ENCODE measurements around the gene ATP10A. TPM values are rescaled to one million over a fixed set of nuclear protein-coding genes. Genes with fewer than 3 reads are reported as not detected.

ATP10A gene
- total RNA-seq, 1 experiment from 2014 or later = not detected

DNA sequence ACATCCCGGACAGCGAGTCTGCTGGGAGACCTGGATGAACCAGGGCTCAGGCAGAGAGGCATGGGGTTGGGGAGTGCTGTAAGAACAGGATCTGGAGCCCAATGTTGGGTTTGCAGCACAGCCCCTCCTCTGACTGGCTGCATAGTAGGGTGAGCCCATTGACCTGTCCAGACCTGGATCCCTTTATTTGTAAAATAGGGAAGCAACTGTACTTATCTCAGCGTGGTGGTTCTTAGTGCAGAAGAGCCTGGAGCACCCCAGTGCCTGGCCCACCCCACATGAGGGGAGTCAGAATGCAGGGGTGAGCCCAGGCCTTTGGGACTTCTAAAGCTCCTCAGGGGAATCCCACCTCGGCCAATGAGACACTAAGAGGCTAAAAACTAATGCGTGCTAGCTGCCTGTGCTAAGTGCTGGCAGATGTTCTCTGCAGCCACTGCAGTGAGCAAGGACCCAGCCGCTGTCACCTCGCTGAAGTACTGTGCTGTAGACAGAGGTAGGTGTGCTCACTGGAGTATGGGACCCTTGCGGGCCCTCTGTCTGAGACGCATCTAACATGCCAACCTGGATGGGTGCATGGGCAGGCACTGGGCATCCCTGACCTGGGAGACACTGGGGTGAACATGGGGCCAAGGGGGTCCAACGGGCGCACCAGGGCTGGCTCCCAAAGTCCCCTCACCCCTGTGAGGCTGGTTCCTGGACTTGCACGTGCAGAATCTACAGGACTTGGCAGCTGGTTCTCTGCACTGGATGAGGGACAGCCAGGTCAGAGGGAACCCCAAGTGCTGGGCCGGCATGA, 95.6 kb downstream of the ATP10A start:
- H3K4me3 Mint-ChIP-seq (ENCODE audit: unreplicated experiment) = no peak overlapping the region
- CTCF ChIA-PET = no interaction called here
- TF ChIP-seq, protein P1, sequence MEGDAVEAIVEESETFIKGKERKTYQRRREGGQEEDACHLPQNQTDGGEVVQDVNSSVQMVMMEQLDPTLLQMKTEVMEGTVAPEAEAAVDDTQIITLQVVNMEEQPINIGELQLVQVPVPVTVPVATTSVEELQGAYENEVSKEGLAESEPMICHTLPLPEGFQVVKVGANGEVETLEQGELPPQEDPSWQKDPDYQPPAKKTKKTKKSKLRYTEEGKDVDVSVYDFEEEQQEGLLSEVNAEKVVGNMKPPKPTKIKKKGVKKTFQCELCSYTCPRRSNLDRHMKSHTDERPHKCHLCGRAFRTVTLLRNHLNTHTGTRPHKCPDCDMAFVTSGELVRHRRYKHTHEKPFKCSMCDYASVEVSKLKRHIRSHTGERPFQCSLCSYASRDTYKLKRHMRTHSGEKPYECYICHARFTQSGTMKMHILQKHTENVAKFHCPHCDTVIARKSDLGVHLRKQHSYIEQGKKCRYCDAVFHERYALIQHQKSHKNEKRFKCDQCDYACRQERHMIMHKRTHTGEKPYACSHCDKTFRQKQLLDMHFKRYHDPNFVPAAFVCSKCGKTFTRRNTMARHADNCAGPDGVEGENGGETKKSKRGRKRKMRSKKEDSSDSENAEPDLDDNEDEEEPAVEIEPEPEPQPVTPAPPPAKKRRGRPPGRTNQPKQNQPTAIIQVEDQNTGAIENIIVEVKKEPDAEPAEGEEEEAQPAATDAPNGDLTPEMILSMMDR (IDR thresholded peaks at IDR 0.05; ENCODE audit: insufficient read depth in 1 of 2, low read depth in 1 of 2, low read length in 1 of 2, severe bottlenecking in 1 of 2, unreplicated experiment in 1 of 2) = no peak
- H3K27me3 ChIP-seq (replicated peaks; ENCODE audit: control insufficient read depth, insufficient read depth, low read length) = no peaks in the 10 kb centered on the region
- POLR2A ChIA-PET = no interaction called here
- H3K9me3 ChIP-seq = no peaks in the 10 kb centered on the region; the same call in 1 of the 2 replicates
- peaks cover 13% of the 10 kb centered on the region for H3K4me1 Mint-ChIP-seq (ENCODE audit: low read depth, unreplicated experiment)
- no peaks in the 10 kb centered on the region for H3K36me3 ChIP-seq (ENCODE audit: control insufficient read depth, insufficient read depth, low read length)
- intact Hi-C loops (cut with micrococcal nuclease; ENCODE audit: unreplicated experiment) = no loop called here
- H3K27me3 Mint-ChIP-seq (ENCODE audit: insufficient read depth, unreplicated experiment) = no peaks in the 10 kb centered on the region
- DNase-seq = peak in 1 of 2 experiments; percentile 10
- H3K9me3 Mint-ChIP-seq (ENCODE audit: unreplicated experiment) = no peaks in the 10 kb centered on the region
- no TSS peak for BruUV-seq (replicated peaks)
- no peak overlapping the region for H3K4me3 ChIP-seq (ENCODE audit: low read depth, low read length)
- H3K4me1 ChIP-seq = no peaks in the 10 kb centered on the region
- no peak overlapping the region for H3K27ac Mint-ChIP-seq (ENCODE audit: unreplicated experiment)
- no peaks in the 10 kb centered on the region for H3K36me3 Mint-ChIP-seq (ENCODE audit: insufficient read depth, unreplicated experiment)

DNA sequence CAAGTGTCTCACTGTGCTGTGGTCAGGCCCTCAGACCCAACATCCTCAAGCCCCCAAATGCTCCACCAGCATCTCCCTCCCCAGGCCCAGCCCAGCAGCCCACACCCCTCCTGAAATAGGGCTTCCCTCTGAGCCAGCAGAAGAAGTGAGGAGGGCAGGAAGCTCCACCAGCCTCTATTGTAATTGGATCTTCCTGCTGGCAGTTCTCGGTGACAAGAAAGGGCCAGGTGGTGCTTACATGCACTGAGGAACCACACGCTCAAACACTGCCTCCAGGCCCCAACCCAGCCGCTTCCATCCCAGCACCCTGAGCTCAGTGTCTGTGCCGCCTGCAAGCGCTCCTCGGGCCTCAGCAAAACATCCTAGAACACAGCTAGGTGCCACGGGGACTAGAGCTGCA, 96.7 kb downstream of the ATP10A start:
- no TSS peak for BruUV-seq (replicated peaks)
- Mint-ChIP-seq H3K27ac (ENCODE audit: unreplicated experiment) (no peak overlapping the region), H3K36me3 (ENCODE audit: insufficient read depth, unreplicated experiment) (no peaks in the 10 kb centered on the region), H3K4me1 (ENCODE audit: low read depth, unreplicated experiment) (peaks cover 12% of the 10 kb centered on the region), H3K27me3 (ENCODE audit: insufficient read depth, unreplicated experiment) (no peaks in the 10 kb centered on the region), H3K4me3 (ENCODE audit: unreplicated experiment) (no peak overlapping the region), H3K9me3 (ENCODE audit: unreplicated experiment) (no peaks in the 10 kb centered on the region)
- H3K4me3 ChIP-seq (ENCODE audit: low read depth, low read length) = no peak overlapping the region
- intact Hi-C loops (cut with micrococcal nuclease; ENCODE audit: unreplicated experiment) = no loop called here
- ChIA-PET CTCF (no interaction called here), POLR2A (no interaction called here)
- DNase-seq = no peak
- H3K9me3 ChIP-seq = no peaks in the 10 kb centered on the region; the same call in 1 of the 2 replicates
- TF ChIP-seq, protein P1 (IDR thresholded peaks at IDR 0.05; ENCODE audit: insufficient read depth in 1 of 2, low read depth in 1 of 2, low read length in 1 of 2, severe bottlenecking in 1 of 2, unreplicated experiment in 1 of 2) = no peak
- no peaks in the 10 kb centered on the region for H3K4me1 ChIP-seq
- no peaks in the 10 kb centered on the region for H3K27me3 ChIP-seq (replicated peaks; ENCODE audit: control insufficient read depth, insufficient read depth, low read length)
- H3K36me3 ChIP-seq (ENCODE audit: control insufficient read depth, insufficient read depth, low read length) = no peaks in the 10 kb centered on the region

DNA sequence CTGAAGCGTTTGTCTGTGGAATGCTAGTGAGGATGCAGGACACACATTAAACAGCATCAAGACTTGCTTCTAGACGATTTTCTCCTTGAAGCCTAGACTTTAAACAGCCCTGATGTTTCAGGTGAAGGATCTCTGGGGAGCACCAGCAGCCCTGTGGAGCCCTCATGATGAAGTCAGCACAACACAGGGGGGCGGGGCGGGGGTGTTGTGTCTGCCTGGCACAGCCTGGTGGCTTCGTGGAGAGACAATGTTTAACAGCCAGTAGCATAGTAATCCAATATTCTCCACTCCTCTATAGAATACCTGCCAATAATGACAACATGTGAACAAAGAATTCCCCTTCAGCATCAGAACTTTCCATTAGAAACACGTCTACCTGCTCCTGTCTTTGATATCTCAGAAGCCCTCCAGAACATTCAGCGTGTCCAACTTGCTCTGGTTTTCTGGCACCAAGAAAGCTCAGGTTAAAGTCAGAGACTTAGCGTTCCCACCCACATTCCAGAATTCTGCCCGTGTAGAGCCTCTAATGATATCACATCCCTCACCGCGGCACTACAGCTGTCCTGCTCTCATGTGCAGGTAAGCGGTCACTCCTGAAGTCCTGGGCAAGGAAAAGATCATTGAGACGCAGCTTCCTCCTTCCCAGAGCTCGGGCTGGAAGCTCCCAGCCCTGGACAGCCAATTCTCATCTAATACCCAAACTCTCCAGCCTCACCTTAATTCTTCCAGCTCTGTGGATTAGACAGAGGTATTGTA, 98.0 kb downstream of the ATP10A start:
- Histone ChIP-seq H3K4me1 (no peaks in the 10 kb centered on the region), H3K36me3 (ENCODE audit: control insufficient read depth, insufficient read depth, low read length) (no peaks in the 10 kb centered on the region), H3K4me3 (ENCODE audit: low read depth, low read length) (no peak overlapping the region), H3K9me3 (peaks cover 2% of the 10 kb centered on the region; the same call in 1 of the 2 replicates), H3K27me3 (replicated peaks; ENCODE audit: control insufficient read depth, insufficient read depth, low read length) (no peaks in the 10 kb centered on the region)
- peaks cover 7% of the 10 kb centered on the region for H3K4me1 Mint-ChIP-seq (ENCODE audit: low read depth, unreplicated experiment)
- H3K27me3 Mint-ChIP-seq (ENCODE audit: insufficient read depth, unreplicated experiment) = no peaks in the 10 kb centered on the region
- no peak for DNase-seq
- ChIA-PET CTCF (interaction anchor here (0.5 kb wide), 1 partner anchor 169 kb away, joined by 3 read pairs; no protein-coding TSS in a partner anchor), POLR2A (no interaction called here)
- no TSS peak for BruUV-seq (replicated peaks)
- intact Hi-C loops (cut with micrococcal nuclease; ENCODE audit: unreplicated experiment) = no loop called here
- TF ChIP-seq, protein P1 (IDR thresholded peaks at IDR 0.05; ENCODE audit: insufficient read depth in 1 of 2, low read depth in 1 of 2, low read length in 1 of 2, severe bottlenecking in 1 of 2, unreplicated experiment in 1 of 2) = no peak
- H3K4me3 Mint-ChIP-seq (ENCODE audit: unreplicated experiment) = no peak overlapping the region
- H3K36me3 Mint-ChIP-seq (ENCODE audit: insufficient read depth, unreplicated experiment) = no peaks in the 10 kb centered on the region
- H3K27ac Mint-ChIP-seq (ENCODE audit: unreplicated experiment) = no peak overlapping the region
- H3K9me3 Mint-ChIP-seq (ENCODE audit: unreplicated experiment) = no peaks in the 10 kb centered on the region

Measured in Caco-2 (cell line).